ENCODE data around the gene SLK.

GRCh38 chr10:103930881-103931280 is 36.1 kb upstream of the SLK start:
- no peak for TF ChIP-seq CTCF (IDR thresholded peaks at IDR 0.05)
- TF ChIP-seq POLR2A (IDR thresholded peaks at IDR 0.05) = no peak
